HEK293 (cell line): ENCODE results near the gene TMEM239.

Source experiments
- HOXA7 ChIP-seq: sonication (generic); formaldehyde crosslinking; IDR thresholded peaks from 2 replicates; pipeline ENCODE4 v1.8.1; 2022; ENCODE audit warnings: missing genetic modification reagents, borderline replicate concordance
- MEIS1 ChIP-seq: sonication (generic); formaldehyde crosslinking; IDR thresholded peaks from 2 replicates; pipeline ENCODE4 v1.8.1; 2022; ENCODE audit warnings: missing genetic modification reagents, mild to moderate bottlenecking, borderline replicate concordance
- YY2 ChIP-seq: fragments of 450-650 bp; formaldehyde crosslinking; IDR thresholded peaks from 2 replicates; pipeline ENCODE4 v1.5.1; 2016; ENCODE audit warnings: missing biosample characterization, missing genetic modification characterization
- ZEB2 ChIP-seq: fragments of 450-650 bp; formaldehyde crosslinking; IDR thresholded peaks from 2 replicates; pipeline ENCODE4 v1.5.1; 2016; ENCODE audit warnings: missing biosample characterization, missing genetic modification characterization
- ZFP37 ChIP-seq: fragments of 450-650 bp; formaldehyde crosslinking; IDR thresholded peaks from 2 replicates; pipeline ENCODE4 v1.5.1; 2016; ENCODE audit warnings: missing biosample characterization, missing genetic modification characterization
- ZNF114 ChIP-seq: fragments of 450-650 bp; formaldehyde crosslinking; IDR thresholded peaks from 2 replicates; pipeline ENCODE4 v1.5.0; 2017; ENCODE audit warnings: missing biosample characterization, missing genetic modification characterization
- ZNF155 ChIP-seq: fragments of 450-650 bp; formaldehyde crosslinking; IDR thresholded peaks from 2 replicates; pipeline ENCODE4 v1.5.1; 2016; ENCODE audit warnings: missing biosample characterization, missing genetic modification characterization
- ZNF341 ChIP-seq: fragments of 450-650 bp; formaldehyde crosslinking; IDR thresholded peaks from 2 replicates; pipeline ENCODE4; 2016; ENCODE audit warnings: low read depth, missing biosample characterization, missing genetic modification characterization
- ZNF423 ChIP-seq: fragments of 450-650 bp; formaldehyde crosslinking; IDR thresholded peaks from 2 replicates; pipeline ENCODE4 v1.5.1; 2016; ENCODE audit warnings: missing biosample characterization, missing genetic modification characterization
- ZNF529 ChIP-seq: fragments of 450-650 bp; formaldehyde crosslinking; IDR thresholded peaks from 2 replicates; pipeline ENCODE4 v1.5.1; 2017; ENCODE audit warnings: missing genetic modification characterization, missing biosample characterization; ENCODE audit not compliant: insufficient replicate concordance
- ZNF610 ChIP-seq: fragments of 450-650 bp; formaldehyde crosslinking; IDR thresholded peaks from 2 replicates; pipeline ENCODE4 v1.5.1; 2016; ENCODE audit warnings: missing biosample characterization, missing genetic modification characterization, borderline replicate concordance
- ZNF621 ChIP-seq: fragments of 450-650 bp; formaldehyde crosslinking; IDR thresholded peaks from 2 replicates; pipeline ENCODE4 v1.5.1; 2017; ENCODE audit warnings: missing biosample characterization, missing genetic modification characterization
- ZNF747 ChIP-seq: fragments of 450-650 bp; formaldehyde crosslinking; IDR thresholded peaks from 2 replicates; pipeline ENCODE4 v1.5.1; 2016; ENCODE audit warnings: missing biosample characterization, missing genetic modification characterization
- ZNF837 ChIP-seq: fragments of 450-650 bp; formaldehyde crosslinking; IDR thresholded peaks from 2 replicates; pipeline ENCODE4 v1.5.1; 2016; ENCODE audit warnings: missing biosample characterization, missing genetic modification characterization
- TF ChIP-seq, protein P1 (sequence below): fragments of 450-650 bp; formaldehyde crosslinking; conservative IDR thresholded peaks from 2 replicates; pipeline ENCODE4 v1.5.1; 2016; ENCODE audit warnings: low read depth, missing biosample characterization, missing genetic modification characterization
- TF ChIP-seq, protein P2 (sequence below): fragments of 450-650 bp; formaldehyde crosslinking; optimal IDR thresholded peaks from 2 replicates; pipeline ENCODE3; 2016; ENCODE audit warnings: missing biosample characterization, mild to moderate bottlenecking, missing genetic modification characterization
- TF ChIP-seq, protein P3 (sequence below): fragments of 450-650 bp; formaldehyde crosslinking; IDR thresholded peaks from 2 replicates; pipeline ENCODE4 v1.5.1; 2016; ENCODE audit warnings: missing biosample characterization, missing genetic modification characterization, borderline replicate concordance
- TF ChIP-seq, protein P4 (sequence below): fragments of 450-650 bp; formaldehyde crosslinking; IDR thresholded peaks from 2 replicates; pipeline ENCODE4 v1.5.1; 2016; ENCODE audit warnings: missing biosample characterization, missing genetic modification characterization
- TF ChIP-seq, protein P5 (sequence below): IDR thresholded peaks from 2 replicates; pipeline ENCODE4 v1.6.1; 2011; ENCODE audit warnings: mild to moderate bottlenecking, low read depth, low read length, borderline replicate concordance
- TF ChIP-seq, protein P6 (sequence below): fragments of 450-650 bp; formaldehyde crosslinking; IDR thresholded peaks from 2 replicates; pipeline ENCODE4 v1.5.1; 2016; ENCODE audit warnings: missing biosample characterization, missing genetic modification characterization, low read depth
- TF ChIP-seq, protein P7 (sequence below): fragments of 450-650 bp; formaldehyde crosslinking; IDR thresholded peaks from 2 replicates; pipeline ENCODE4 v1.5.1; 2016; ENCODE audit warnings: missing biosample characterization, missing genetic modification characterization

TMEM239 gene

DNA sequence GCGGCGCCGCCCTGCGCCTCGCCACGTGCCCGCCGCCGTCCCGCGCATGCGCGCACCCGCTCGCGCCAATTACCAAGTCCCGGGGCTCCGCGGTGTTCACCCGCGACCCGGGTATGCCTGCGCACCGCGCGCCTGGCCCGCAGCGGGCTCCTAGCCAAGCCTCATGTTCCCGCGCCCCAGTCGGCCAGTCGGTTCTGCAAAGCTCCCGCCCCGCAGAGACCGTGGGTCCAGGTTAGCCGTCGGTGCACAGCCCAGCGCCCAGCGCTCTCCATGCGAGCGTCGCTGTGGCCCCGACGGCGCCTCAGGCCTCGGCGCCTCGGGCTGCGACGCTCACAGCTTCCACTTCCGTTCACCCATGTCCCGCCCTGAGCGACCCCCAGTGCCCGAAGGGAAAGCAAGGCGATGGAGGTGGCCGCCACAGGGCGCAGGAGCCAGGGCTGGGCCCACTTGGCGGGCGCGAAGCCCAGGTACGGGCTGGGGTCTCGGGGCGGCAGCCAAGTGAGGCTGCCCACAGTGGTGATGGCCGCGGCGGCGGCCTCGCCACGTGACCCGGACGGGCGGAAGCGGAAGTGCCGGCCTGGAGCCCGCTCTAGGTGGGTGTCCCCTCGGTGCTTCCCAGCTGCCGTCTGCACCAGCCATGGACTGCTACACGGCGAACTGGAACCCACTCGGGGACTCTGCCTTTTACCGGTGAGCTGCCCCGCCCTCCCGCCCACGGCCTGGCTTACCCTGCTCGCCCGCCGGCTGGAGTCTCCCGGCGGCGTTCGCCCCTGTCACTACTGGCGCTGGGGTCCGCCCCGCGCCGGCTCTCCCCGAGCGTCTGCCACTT is 24.2 kb downstream of the TMEM239 start, which contains the start of the genes PCED1A and VPS16 (continued):
- TF ChIP-seq, protein P1, sequence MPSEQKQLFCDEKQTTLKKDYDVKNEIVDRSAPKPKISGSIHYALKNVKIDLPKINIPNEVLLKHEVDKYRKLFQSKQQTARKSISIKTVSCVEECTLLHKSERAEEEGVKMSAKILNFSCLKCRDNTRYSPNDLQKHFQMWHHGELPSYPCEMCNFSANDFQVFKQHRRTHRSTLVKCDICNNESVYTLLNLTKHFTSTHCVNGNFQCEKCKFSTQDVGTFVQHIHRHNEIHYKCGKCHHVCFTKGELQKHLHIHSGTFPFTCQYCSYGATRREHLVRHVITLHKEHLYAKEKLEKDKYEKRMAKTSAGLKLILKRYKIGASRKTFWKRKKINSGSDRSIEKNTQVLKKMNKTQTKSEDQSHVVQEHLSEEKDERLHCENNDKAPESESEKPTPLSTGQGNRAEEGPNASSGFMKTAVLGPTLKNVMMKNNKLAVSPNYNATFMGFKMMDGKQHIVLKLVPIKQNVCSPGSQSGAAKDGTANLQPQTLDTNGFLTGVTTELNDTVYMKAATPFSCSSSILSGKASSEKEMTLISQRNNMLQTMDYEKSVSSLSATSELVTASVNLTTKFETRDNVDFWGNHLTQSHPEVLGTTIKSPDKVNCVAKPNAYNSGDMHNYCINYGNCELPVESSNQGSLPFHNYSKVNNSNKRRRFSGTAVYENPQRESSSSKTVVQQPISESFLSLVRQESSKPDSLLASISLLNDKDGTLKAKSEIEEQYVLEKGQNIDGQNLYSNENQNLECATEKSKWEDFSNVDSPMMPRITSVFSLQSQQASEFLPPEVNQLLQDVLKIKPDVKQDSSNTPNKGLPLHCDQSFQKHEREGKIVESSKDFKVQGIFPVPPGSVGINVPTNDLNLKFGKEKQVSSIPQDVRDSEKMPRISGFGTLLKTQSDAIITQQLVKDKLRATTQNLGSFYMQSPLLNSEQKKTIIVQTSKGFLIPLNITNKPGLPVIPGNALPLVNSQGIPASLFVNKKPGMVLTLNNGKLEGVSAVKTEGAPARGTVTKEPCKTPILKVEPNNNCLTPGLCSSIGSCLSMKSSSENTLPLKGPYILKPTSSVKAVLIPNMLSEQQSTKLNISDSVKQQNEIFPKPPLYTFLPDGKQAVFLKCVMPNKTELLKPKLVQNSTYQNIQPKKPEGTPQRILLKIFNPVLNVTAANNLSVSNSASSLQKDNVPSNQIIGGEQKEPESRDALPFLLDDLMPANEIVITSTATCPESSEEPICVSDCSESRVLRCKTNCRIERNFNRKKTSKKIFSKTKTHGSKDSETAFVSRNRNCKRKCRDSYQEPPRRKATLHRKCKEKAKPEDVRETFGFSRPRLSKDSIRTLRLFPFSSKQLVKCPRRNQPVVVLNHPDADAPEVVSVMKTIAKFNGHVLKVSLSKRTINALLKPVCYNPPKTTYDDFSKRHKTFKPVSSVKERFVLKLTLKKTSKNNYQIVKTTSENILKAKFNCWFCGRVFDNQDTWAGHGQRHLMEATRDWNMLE (tag by site-specific recombination) = peak; percentile 56
- TF ChIP-seq, protein P2, sequence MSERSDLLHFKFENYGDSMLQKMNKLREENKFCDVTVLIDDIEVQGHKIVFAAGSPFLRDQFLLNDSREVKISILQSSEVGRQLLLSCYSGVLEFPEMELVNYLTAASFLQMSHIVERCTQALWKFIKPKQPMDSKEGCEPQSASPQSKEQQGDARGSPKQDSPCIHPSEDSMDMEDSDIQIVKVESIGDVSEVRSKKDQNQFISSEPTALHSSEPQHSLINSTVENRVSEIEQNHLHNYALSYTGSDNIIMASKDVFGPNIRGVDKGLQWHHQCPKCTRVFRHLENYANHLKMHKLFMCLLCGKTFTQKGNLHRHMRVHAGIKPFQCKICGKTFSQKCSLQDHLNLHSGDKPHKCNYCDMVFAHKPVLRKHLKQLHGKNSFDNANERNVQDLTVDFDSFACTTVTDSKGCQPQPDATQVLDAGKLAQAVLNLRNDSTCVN (tag by site-specific recombination) = peak; percentile 45
- no peak for TF ChIP-seq ZNF621
- TF ChIP-seq, protein P3, sequence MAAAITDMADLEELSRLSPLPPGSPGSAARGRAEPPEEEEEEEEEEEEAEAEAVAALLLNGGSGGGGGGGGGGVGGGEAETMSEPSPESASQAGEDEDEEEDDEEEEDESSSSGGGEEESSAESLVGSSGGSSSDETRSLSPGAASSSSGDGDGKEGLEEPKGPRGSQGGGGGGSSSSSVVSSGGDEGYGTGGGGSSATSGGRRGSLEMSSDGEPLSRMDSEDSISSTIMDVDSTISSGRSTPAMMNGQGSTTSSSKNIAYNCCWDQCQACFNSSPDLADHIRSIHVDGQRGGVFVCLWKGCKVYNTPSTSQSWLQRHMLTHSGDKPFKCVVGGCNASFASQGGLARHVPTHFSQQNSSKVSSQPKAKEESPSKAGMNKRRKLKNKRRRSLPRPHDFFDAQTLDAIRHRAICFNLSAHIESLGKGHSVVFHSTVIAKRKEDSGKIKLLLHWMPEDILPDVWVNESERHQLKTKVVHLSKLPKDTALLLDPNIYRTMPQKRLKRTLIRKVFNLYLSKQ (tag by site-specific recombination) = no peak
- no peak for TF ChIP-seq HOXA7
- TF ChIP-seq, protein P4, sequence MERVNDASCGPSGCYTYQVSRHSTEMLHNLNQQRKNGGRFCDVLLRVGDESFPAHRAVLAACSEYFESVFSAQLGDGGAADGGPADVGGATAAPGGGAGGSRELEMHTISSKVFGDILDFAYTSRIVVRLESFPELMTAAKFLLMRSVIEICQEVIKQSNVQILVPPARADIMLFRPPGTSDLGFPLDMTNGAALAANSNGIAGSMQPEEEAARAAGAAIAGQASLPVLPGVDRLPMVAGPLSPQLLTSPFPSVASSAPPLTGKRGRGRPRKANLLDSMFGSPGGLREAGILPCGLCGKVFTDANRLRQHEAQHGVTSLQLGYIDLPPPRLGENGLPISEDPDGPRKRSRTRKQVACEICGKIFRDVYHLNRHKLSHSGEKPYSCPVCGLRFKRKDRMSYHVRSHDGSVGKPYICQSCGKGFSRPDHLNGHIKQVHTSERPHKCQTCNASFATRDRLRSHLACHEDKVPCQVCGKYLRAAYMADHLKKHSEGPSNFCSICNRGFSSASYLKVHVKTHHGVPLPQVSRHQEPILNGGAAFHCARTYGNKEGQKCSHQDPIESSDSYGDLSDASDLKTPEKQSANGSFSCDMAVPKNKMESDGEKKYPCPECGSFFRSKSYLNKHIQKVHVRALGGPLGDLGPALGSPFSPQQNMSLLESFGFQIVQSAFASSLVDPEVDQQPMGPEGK (tag by site-specific recombination) = no peak; the same call in 1 of the 2 replicates
- TF ChIP-seq ZNF341 = no peak
- TF ChIP-seq, protein P5, sequence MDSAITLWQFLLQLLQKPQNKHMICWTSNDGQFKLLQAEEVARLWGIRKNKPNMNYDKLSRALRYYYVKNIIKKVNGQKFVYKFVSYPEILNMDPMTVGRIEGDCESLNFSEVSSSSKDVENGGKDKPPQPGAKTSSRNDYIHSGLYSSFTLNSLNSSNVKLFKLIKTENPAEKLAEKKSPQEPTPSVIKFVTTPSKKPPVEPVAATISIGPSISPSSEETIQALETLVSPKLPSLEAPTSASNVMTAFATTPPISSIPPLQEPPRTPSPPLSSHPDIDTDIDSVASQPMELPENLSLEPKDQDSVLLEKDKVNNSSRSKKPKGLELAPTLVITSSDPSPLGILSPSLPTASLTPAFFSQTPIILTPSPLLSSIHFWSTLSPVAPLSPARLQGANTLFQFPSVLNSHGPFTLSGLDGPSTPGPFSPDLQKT = no peak
- TF ChIP-seq ZNF114 (tag by site-specific recombination) = no peak
- no peak for TF ChIP-seq ZNF837
- no peak for TF ChIP-seq ZNF529 (tag by site-specific recombination)
- TF ChIP-seq ZFP37 = peak; percentile 75; the same call in 1 of the 2 replicates
- no peak for TF ChIP-seq ZNF747 (tag by site-specific recombination)
- TF ChIP-seq ZEB2 (tag by site-specific recombination) = peak; percentile 20; the same call in 1 of the 2 replicates
- peak; percentile 82; the same call in 1 of the 2 replicates for TF ChIP-seq ZNF610 (tag by site-specific recombination)
- TF ChIP-seq YY2 (tag by site-specific recombination) = peak; percentile 97
- no peak for TF ChIP-seq ZNF155 (tag by site-specific recombination)
- no peak for TF ChIP-seq ZNF423
- TF ChIP-seq, protein P6, sequence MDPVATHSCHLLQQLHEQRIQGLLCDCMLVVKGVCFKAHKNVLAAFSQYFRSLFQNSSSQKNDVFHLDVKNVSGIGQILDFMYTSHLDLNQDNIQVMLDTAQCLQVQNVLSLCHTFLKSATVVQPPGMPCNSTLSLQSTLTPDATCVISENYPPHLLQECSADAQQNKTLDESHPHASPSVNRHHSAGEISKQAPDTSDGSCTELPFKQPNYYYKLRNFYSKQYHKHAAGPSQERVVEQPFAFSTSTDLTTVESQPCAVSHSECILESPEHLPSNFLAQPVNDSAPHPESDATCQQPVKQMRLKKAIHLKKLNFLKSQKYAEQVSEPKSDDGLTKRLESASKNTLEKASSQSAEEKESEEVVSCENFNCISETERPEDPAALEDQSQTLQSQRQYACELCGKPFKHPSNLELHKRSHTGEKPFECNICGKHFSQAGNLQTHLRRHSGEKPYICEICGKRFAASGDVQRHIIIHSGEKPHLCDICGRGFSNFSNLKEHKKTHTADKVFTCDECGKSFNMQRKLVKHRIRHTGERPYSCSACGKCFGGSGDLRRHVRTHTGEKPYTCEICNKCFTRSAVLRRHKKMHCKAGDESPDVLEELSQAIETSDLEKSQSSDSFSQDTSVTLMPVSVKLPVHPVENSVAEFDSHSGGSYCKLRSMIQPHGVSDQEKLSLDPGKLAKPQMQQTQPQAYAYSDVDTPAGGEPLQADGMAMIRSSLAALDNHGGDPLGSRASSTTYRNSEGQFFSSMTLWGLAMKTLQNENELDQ = no peak
- TF ChIP-seq, protein P7, sequence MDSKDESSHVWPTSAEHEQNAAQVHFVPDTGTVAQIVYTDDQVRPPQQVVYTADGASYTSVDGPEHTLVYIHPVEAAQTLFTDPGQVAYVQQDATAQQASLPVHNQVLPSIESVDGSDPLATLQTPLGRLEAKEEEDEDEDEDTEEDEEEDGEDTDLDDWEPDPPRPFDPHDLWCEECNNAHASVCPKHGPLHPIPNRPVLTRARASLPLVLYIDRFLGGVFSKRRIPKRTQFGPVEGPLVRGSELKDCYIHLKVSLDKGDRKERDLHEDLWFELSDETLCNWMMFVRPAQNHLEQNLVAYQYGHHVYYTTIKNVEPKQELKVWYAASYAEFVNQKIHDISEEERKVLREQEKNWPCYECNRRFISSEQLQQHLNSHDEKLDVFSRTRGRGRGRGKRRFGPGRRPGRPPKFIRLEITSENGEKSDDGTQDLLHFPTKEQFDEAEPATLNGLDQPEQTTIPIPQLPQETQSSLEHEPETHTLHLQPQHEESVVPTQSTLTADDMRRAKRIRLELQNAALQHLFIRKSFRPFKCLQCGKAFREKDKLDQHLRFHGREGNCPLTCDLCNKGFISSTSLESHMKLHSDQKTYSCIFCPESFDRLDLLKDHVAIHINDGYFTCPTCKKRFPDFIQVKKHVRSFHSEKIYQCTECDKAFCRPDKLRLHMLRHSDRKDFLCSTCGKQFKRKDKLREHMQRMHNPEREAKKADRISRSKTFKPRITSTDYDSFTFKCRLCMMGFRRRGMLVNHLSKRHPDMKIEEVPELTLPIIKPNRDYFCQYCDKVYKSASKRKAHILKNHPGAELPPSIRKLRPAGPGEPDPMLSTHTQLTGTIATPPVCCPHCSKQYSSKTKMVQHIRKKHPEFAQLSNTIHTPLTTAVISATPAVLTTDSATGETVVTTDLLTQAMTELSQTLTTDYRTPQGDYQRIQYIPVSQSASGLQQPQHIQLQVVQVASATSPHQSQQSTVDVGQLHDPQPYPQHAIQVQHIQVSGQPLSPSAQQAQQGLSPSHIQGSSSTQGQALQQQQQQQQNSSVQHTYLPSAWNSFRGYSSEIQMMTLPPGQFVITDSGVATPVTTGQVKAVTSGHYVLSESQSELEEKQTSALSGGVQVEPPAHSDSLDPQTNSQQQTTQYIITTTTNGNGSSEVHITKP (tag by site-specific recombination) = no peak
- no peak for TF ChIP-seq MEIS1 (CRISPR knock-in tag)
